ENCODE data around the gene B3GAT2. TPM values are rescaled to one million over a fixed set of nuclear protein-coding genes. Genes with fewer than 3 reads are reported as not detected.
"Not testable (repeated sequence)": the region's sequence is repeated elsewhere in the genome, so short reads cannot be mapped to it uniquely, and the experiment has no call there.

The B3GAT2 gene
- total and polyA plus RNA-seq, 5 donors from 2014 or later = 0.16 to 0.30 (median 0.22) TPM; not detected in 1

GRCh38 chr6:70952608-70953165, 4.2 kb downstream of the B3GAT2 start:
- Mint-ChIP-seq H3K27me3 (peaks cover 44% of the 10 kb centered on the region), H3K9me3 (no peaks in the 10 kb centered on the region)

GRCh38 chr6:70944321-70944720, 12.5 kb downstream of the B3GAT2 start:
- H3K27me3 Mint-ChIP-seq; H3K4me3 ChIP-seq (ENCODE audit: low read depth, low read length); H3K27me3 ChIP-seq (ENCODE audit: control insufficient read depth, insufficient read depth, low read length); H3K9me3 ChIP-seq (ENCODE audit: control insufficient read depth in 2 of 2, low read length in 2 of 2); H3K4me1 ChIP-seq (ENCODE audit: control insufficient read depth, insufficient read depth, low read length, poor library complexity, severe bottlenecking); H3K9me3 Mint-ChIP-seq; H3K36me3 ChIP-seq (ENCODE audit: control insufficient read depth, insufficient read depth, low read length); H3K4me3 Mint-ChIP-seq; H3K27ac ChIP-seq (ENCODE audit: insufficient read depth, low read length, poor library complexity, severe bottlenecking); DNase-seq; ATAC-seq (ENCODE audit: low read depth in 2 of 2); H3K27ac Mint-ChIP-seq; H3K4me1 Mint-ChIP-seq; H3K36me3 Mint-ChIP-seq: not testable (repeated sequence)

More at GRCh38 chr6:70952608-70953165, 4.2 kb downstream of the B3GAT2 start:
- Mint-ChIP-seq H3K4me3 (no peak overlapping the region), H3K27ac (no peak overlapping the region), H3K36me3 (no peaks in the 10 kb centered on the region), H3K4me1 (peaks cover 0 to 25% (median 7%) of the 10 kb centered on the region in 4 donors)
- Histone ChIP-seq H3K27me3 (ENCODE audit: control insufficient read depth, insufficient read depth, low read length) (peaks cover 10% of the 10 kb centered on the region), H3K36me3 (ENCODE audit: control insufficient read depth, insufficient read depth, low read length) (no peaks in the 10 kb centered on the region), H3K9me3 (ENCODE audit: control insufficient read depth in 2 of 2, low read length in 2 of 2) (no peaks in the 10 kb centered on the region), H3K4me3 (ENCODE audit: low read depth, low read length) (no peak overlapping the region), H3K27ac (ENCODE audit: insufficient read depth, low read length, poor library complexity, severe bottlenecking) (no peak overlapping the region), H3K4me1 (ENCODE audit: control insufficient read depth, insufficient read depth, low read length, poor library complexity, severe bottlenecking) (peaks cover 21% of the 10 kb centered on the region)
- no peak for ATAC-seq (ENCODE audit: low read depth in 2 of 2)
- DNase-seq = no peak

DNA sequence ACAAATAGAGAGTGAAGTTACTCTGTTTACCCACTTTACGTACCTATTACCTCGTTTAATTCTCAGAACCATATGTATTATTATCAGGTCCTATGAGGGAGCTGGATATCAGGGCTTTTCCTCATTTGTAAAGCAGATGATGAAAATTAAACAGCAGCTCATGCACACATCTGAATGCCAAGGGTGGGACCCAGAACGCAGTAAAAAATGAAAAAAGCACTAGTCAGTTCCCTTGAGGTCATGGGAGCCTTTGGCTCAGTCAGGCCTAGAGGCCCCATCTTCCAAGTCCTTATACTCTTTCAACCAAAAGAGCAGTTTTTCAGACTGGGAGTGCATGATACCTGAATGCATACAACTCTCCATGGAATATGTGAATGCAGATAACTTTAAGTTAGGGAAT, 23.0 kb downstream of the B3GAT2 start:
- Mint-ChIP-seq H3K9me3 (peaks cover 0 to 10% (median 1%) of the 10 kb centered on the region in 7 donors), H3K4me3 (no peak overlapping the region), H3K27ac (no peak overlapping the region), H3K36me3 (no peaks in the 10 kb centered on the region), H3K4me1 (no peaks in the 10 kb centered on the region), H3K27me3 (peaks cover 7% of the 10 kb centered on the region)
- H3K36me3 ChIP-seq (ENCODE audit: control insufficient read depth, insufficient read depth, low read length) = no peaks in the 10 kb centered on the region
- no peaks in the 10 kb centered on the region for H3K4me1 ChIP-seq (ENCODE audit: control insufficient read depth, insufficient read depth, low read length, poor library complexity, severe bottlenecking)
- no peaks in the 10 kb centered on the region for H3K27me3 ChIP-seq (ENCODE audit: control insufficient read depth, insufficient read depth, low read length)
- no peak overlapping the region for H3K4me3 ChIP-seq (ENCODE audit: low read depth, low read length)
- no peak for ATAC-seq (ENCODE audit: low read depth in 2 of 2)
- no peaks in the 10 kb centered on the region for H3K9me3 ChIP-seq (ENCODE audit: control insufficient read depth in 2 of 2, low read length in 2 of 2)
- no peak for DNase-seq
- no peak overlapping the region for H3K27ac ChIP-seq (ENCODE audit: insufficient read depth, low read length, poor library complexity, severe bottlenecking)

GRCh38 chr6:70905742-70906141, 51.1 kb downstream of the B3GAT2 start:
- H3K27ac ChIP-seq (ENCODE audit: insufficient read depth, low read length, poor library complexity, severe bottlenecking) = no peak overlapping the region
- no peak overlapping the region for H3K4me3 ChIP-seq (ENCODE audit: low read depth, low read length)
- peaks cover 2% of the 10 kb centered on the region for H3K27me3 ChIP-seq (ENCODE audit: control insufficient read depth, insufficient read depth, low read length)
- H3K4me3 Mint-ChIP-seq = no peak overlapping the region
- no peak overlapping the region for H3K27ac Mint-ChIP-seq
- peaks cover 0 to 2% (median 0%) of the 10 kb centered on the region in 7 donors for H3K9me3 Mint-ChIP-seq
- H3K36me3 Mint-ChIP-seq = no peaks in the 10 kb centered on the region
- H3K9me3 ChIP-seq (ENCODE audit: control insufficient read depth in 2 of 2, low read length in 2 of 2) = no peaks in the 10 kb centered on the region
- peaks cover 8% of the 10 kb centered on the region for H3K27me3 Mint-ChIP-seq
- no peaks in the 10 kb centered on the region for H3K4me1 ChIP-seq (ENCODE audit: control insufficient read depth, insufficient read depth, low read length, poor library complexity, severe bottlenecking)
- no peaks in the 10 kb centered on the region for H3K4me1 Mint-ChIP-seq
- ATAC-seq (ENCODE audit: low read depth in 2 of 2) (no peak), DNase-seq (no peak)
- no peaks in the 10 kb centered on the region for H3K36me3 ChIP-seq (ENCODE audit: control insufficient read depth, insufficient read depth, low read length)

- no peaks in the 10 kb centered on the region for H3K4me1 ChIP-seq (ENCODE audit: control insufficient read depth, insufficient read depth, low read length, poor library complexity, severe bottlenecking)
- Mint-ChIP-seq H3K27ac (no peak overlapping the region), H3K36me3 (no peaks in the 10 kb centered on the region), H3K27me3 (peaks cover 11% of the 10 kb centered on the region), H3K4me3 (no peak overlapping the region), H3K9me3 (peaks cover 0 to 4% (median 0%) of the 10 kb centered on the region in 7 donors), H3K4me1 (no peaks in the 10 kb centered on the region)
- no peaks in the 10 kb centered on the region for H3K9me3 ChIP-seq (ENCODE audit: control insufficient read depth in 2 of 2, low read length in 2 of 2)
- no peak for ATAC-seq (ENCODE audit: low read depth in 2 of 2)
- no peak overlapping the region for H3K27ac ChIP-seq (ENCODE audit: insufficient read depth, low read length, poor library complexity, severe bottlenecking)
- no peak overlapping the region for H3K4me3 ChIP-seq (ENCODE audit: low read depth, low read length)
- H3K27me3 ChIP-seq (ENCODE audit: control insufficient read depth, insufficient read depth, low read length) = peaks cover 5% of the 10 kb centered on the region
- DNase-seq = no peak
- H3K36me3 ChIP-seq (ENCODE audit: control insufficient read depth, insufficient read depth, low read length) = no peaks in the 10 kb centered on the region
Measured at GRCh38 chr6:70903665-70904452, 53.0 kb downstream of the B3GAT2 start.

DNA sequence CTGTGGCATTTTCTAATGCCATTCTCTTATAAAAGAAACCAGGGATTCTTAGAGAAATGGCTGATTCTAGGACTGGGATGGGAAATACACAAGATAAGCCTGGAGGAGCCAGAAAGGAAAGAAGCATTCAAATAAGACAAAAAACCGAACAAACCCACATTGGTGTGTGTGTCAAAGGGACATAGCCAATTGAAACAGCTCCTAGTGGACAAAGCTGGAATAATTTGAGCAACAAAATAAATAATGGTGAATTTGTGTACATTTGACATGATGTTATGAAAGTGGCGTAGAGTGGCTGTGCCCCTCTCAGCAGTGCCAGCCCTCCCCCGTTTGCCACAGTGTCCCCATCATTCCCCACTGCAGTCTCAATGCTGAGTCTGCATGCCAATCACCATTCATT, 55.5 kb downstream of the B3GAT2 start:
- Histone ChIP-seq H3K4me1 (ENCODE audit: control insufficient read depth, insufficient read depth, low read length, poor library complexity, severe bottlenecking) (no peaks in the 10 kb centered on the region), H3K36me3 (ENCODE audit: control insufficient read depth, insufficient read depth, low read length) (no peaks in the 10 kb centered on the region), H3K4me3 (ENCODE audit: low read depth, low read length) (no peak overlapping the region), H3K9me3 (ENCODE audit: control insufficient read depth in 2 of 2, low read length in 2 of 2) (no peaks in the 10 kb centered on the region), H3K27me3 (ENCODE audit: control insufficient read depth, insufficient read depth, low read length) (peaks cover 6% of the 10 kb centered on the region), H3K27ac (ENCODE audit: insufficient read depth, low read length, poor library complexity, severe bottlenecking) (no peak overlapping the region)
- Mint-ChIP-seq H3K4me3 (no peak overlapping the region), H3K4me1 (no peaks in the 10 kb centered on the region), H3K27me3 (peaks cover 23% of the 10 kb centered on the region), H3K9me3 (peaks cover 0 to 2% (median 0%) of the 10 kb centered on the region in 7 donors), H3K27ac (no peak overlapping the region), H3K36me3 (no peaks in the 10 kb centered on the region)
- no peak for ATAC-seq (ENCODE audit: low read depth in 2 of 2)
- DNase-seq = no peak

DNA sequence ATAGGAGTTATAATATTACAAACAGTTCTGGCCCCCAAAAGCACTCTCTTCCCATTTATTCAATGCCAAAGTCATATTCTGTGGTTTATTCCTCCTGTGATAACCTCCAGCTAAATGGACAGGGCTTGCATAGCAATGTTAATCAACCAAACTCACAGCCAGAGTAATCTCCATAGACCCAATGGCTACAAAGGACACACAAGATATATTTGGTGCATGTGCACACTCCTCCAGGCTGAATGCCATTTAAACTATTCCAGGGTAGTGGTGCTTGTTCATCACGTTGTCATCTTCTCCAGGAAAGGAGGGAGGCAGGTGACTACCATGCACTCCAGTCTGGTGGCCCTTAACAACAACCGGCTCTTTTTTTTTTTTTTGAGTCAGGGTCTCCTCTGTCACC, 56.8 kb downstream of the B3GAT2 start:
- Histone ChIP-seq H3K27ac (ENCODE audit: insufficient read depth, low read length, poor library complexity, severe bottlenecking) (no peak overlapping the region), H3K9me3 (ENCODE audit: control insufficient read depth in 2 of 2, low read length in 2 of 2) (no peaks in the 10 kb centered on the region), H3K36me3 (ENCODE audit: control insufficient read depth, insufficient read depth, low read length) (no peaks in the 10 kb centered on the region), H3K27me3 (ENCODE audit: control insufficient read depth, insufficient read depth, low read length) (peaks cover 6% of the 10 kb centered on the region), H3K4me1 (ENCODE audit: control insufficient read depth, insufficient read depth, low read length, poor library complexity, severe bottlenecking) (no peaks in the 10 kb centered on the region), H3K4me3 (ENCODE audit: low read depth, low read length) (no peak overlapping the region)
- Mint-ChIP-seq H3K9me3 (peaks cover 0 to 2% (median 0%) of the 10 kb centered on the region in 7 donors), H3K36me3 (no peaks in the 10 kb centered on the region), H3K27me3 (peaks cover 24% of the 10 kb centered on the region), H3K4me1 (no peaks in the 10 kb centered on the region), H3K27ac (no peak overlapping the region), H3K4me3 (no peak overlapping the region)
- ATAC-seq (ENCODE audit: low read depth in 2 of 2) (no peak), DNase-seq (no peak)

GRCh38 chr6:70894001-70894400, 62.9 kb downstream of the B3GAT2 start:
- peaks cover 1% of the 10 kb centered on the region for H3K27me3 ChIP-seq (ENCODE audit: control insufficient read depth, insufficient read depth, low read length)
- no peaks in the 10 kb centered on the region for H3K36me3 ChIP-seq (ENCODE audit: control insufficient read depth, insufficient read depth, low read length)
- H3K4me1 ChIP-seq (ENCODE audit: control insufficient read depth, insufficient read depth, low read length, poor library complexity, severe bottlenecking) = no peaks in the 10 kb centered on the region
- H3K27ac ChIP-seq (ENCODE audit: insufficient read depth, low read length, poor library complexity, severe bottlenecking) = no peak overlapping the region
- Mint-ChIP-seq H3K9me3 (no peaks in the 10 kb centered on the region), H3K36me3 (no peaks in the 10 kb centered on the region), H3K27ac (no peak overlapping the region), H3K27me3 (peaks cover 13% of the 10 kb centered on the region), H3K4me3 (no peak overlapping the region), H3K4me1 (no peaks in the 10 kb centered on the region)
- H3K9me3 ChIP-seq (ENCODE audit: control insufficient read depth in 2 of 2, low read length in 2 of 2) = no peaks in the 10 kb centered on the region
- no peak overlapping the region for H3K4me3 ChIP-seq (ENCODE audit: low read depth, low read length)
- DNase-seq (no peak), ATAC-seq (ENCODE audit: low read depth in 2 of 2) (no peak)
